SU-DHL-6 (cell line): Measurements from ENCODE around the gene FAM20C.
"Not testable (repeated sequence)": the region's sequence is repeated elsewhere in the genome, so short reads cannot be mapped to it uniquely, and the experiment has no call there.

Experiments used
- H2AFZ ChIP-seq: fragments of 200-600 bp; sonication (generic); 2 replicates; pipeline ENCODE4 v1.6.1; 2014; ENCODE audit warnings: low read depth, mild to moderate bottlenecking, moderate library complexity, mixed read lengths, antibody characterized with exemption, low read length; ENCODE audit not compliant: severe bottlenecking
- H3F3A ChIP-seq: fragments of 200-600 bp; shearing (Covaris generic); 2 replicates; pipeline ENCODE4 v1.6.0; 2016; ENCODE audit warnings: antibody characterized with exemption, mild to moderate bottlenecking; ENCODE audit not compliant: insufficient read depth
- H3K27ac ChIP-seq: fragments of 200-600 bp; sonication (generic); 2 replicates; pipeline ENCODE4 v1.5.1; 2016; ENCODE audit warnings: low read depth, mild to moderate bottlenecking, low read length, moderate library complexity, mixed read lengths
- H3K27me3 ChIP-seq: fragments of 200-600 bp; sonication (generic), shearing (Covaris generic); 2 replicates; pipeline ENCODE4 v1.6.0; 2014; ENCODE audit warnings: mild to moderate bottlenecking, low read length
- H3K36me3 ChIP-seq: fragments of 200-600 bp; sonication (generic); 2 replicates; pipeline ENCODE4 v1.6.1; 2014; ENCODE audit warnings: mild to moderate bottlenecking, low read length, mixed read lengths
- H3K4me2 ChIP-seq: fragments of 300-600, 200-600 bp; shearing (Covaris generic), sonication (generic); 2 replicates; pipeline ENCODE4 v1.6.0; 2014; ENCODE audit warnings: low read length, low read depth, mild to moderate bottlenecking; ENCODE audit not compliant: poor library complexity, severe bottlenecking
- H3K4me3 ChIP-seq: fragments of 200-600 bp; sonication (generic); 2 replicates; pipeline ENCODE4 v1.5.1; 2014; ENCODE audit warnings: antibody characterized with exemption, low read length, mild to moderate bottlenecking, mixed read lengths; ENCODE audit not compliant: insufficient read depth, poor library complexity, severe bottlenecking
- H3K79me2 ChIP-seq: fragments of 200-600 bp; sonication (generic); 2 replicates; pipeline ENCODE4 v1.6.1; 2014; ENCODE audit warnings: mild to moderate bottlenecking, low read length, moderate library complexity; ENCODE audit not compliant: insufficient read depth
- H3K9ac ChIP-seq: fragments of 200-600 bp; sonication (generic); 2 replicates; pipeline ENCODE4 v1.7.0; 2014; ENCODE audit warnings: mild to moderate bottlenecking, low read length
- H3K9me2 ChIP-seq: fragments of 200-600 bp; sonication (generic); replicated peaks from 2 replicates; pipeline ENCODE4 v1.6.1; 2014; ENCODE audit warnings: low read length; ENCODE audit not compliant: insufficient read depth
- H3K9me3 ChIP-seq: fragments of 200-600 bp; sonication (generic); 2 replicates; pipeline ENCODE4 v1.6.1; 2014; ENCODE audit warnings: low read length, mixed read lengths; ENCODE audit not compliant: insufficient read depth
- H4K20me1 ChIP-seq: fragments of 200-600 bp; sonication (generic); 2 replicates; pipeline ENCODE4 v1.6.1; 2014; ENCODE audit warnings: low read depth, mild to moderate bottlenecking, antibody characterized with exemption, low read length, moderate library complexity, mixed read lengths
- CTCF ChIP-seq: fragments of 200-600 bp; sonication (generic); IDR thresholded peaks from one replicate; pipeline ENCODE4 v1.5.1; 2017; ENCODE audit warnings: antibody characterized with exemption, mild to moderate bottlenecking, low read length, moderate library complexity; ENCODE audit not compliant: insufficient read depth, poor library complexity, severe bottlenecking
- EZH2phosphoT487 ChIP-seq: fragments of 200-600 bp; sonication (generic), shearing (Covaris generic); conservative IDR thresholded peaks from 2 replicates; pipeline ENCODE4 v1.6.1; 2018; ENCODE audit warnings: mild to moderate bottlenecking, antibody characterized with exemption, low read length, moderate library complexity, mixed read lengths

Gene FAM20C

DNA sequence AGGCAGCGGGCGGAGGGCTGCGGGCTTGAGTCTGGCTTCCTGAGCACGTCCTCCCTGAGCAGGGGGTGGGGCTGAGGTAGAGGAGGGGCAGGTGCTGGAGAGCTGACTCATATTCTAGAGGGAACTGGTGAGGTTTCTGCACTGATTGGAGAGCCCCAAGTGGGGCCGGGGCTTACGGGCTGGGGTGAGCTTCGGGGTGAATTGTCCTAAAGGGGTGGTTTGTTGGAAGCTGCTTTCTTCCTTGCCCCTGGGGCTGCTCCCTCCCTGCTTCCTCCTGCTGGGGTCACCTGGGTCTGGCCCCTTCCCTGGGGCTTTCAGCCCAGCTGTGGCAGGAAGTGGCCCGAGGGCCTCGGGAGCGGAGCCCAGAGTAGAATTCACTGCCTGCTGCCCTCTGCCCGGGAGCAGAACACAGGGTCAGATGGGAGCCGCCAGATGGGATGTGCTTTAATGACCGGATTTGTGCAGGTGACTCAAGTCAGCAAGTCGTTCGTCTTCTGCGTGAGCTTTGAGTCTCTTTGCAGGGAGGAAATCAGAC lies 48.6 kb downstream of the FAM20C start:
- H3K79me2 ChIP-seq: no peaks in the 10 kb centered on the region
- no peak overlapping the region for H3K4me2 ChIP-seq
- TF ChIP-seq CTCF (no peak), EZH2phosphoT487 (no peak)
- H3K9me2 ChIP-seq: no peaks in the 10 kb centered on the region
- H3K9me3 ChIP-seq: no peaks in the 10 kb centered on the region
- no peaks in the 10 kb centered on the region for H4K20me1 ChIP-seq
- no peak overlapping the region for H3K9ac ChIP-seq
- H2AFZ ChIP-seq: no peak overlapping the region
- no peaks in the 10 kb centered on the region for H3F3A ChIP-seq
- no peak overlapping the region for H3K4me3 ChIP-seq
- no peak overlapping the region for H3K27ac ChIP-seq
- H3K27me3 ChIP-seq: no peaks in the 10 kb centered on the region
- no peaks in the 10 kb centered on the region for H3K36me3 ChIP-seq

- no peaks in the 10 kb centered on the region for H3K79me2 ChIP-seq
- H3K27me3 ChIP-seq: no peaks in the 10 kb centered on the region
- no peak overlapping the region for H3K27ac ChIP-seq
- no peak overlapping the region for H3K9ac ChIP-seq
- no peaks in the 10 kb centered on the region for H3K9me3 ChIP-seq
- no peaks in the 10 kb centered on the region for H4K20me1 ChIP-seq
- no peaks in the 10 kb centered on the region for H3K9me2 ChIP-seq
- H3F3A ChIP-seq: no peaks in the 10 kb centered on the region
- no peak overlapping the region for H2AFZ ChIP-seq
- no peak overlapping the region for H3K4me3 ChIP-seq
- H3K36me3 ChIP-seq: no peaks in the 10 kb centered on the region
- no peak overlapping the region for H3K4me2 ChIP-seq
- TF ChIP-seq CTCF (no peak), EZH2phosphoT487 (no peak)
Measured at GRCh38 chr7:241513-241912, 49.1 kb downstream of the FAM20C start.

DNA sequence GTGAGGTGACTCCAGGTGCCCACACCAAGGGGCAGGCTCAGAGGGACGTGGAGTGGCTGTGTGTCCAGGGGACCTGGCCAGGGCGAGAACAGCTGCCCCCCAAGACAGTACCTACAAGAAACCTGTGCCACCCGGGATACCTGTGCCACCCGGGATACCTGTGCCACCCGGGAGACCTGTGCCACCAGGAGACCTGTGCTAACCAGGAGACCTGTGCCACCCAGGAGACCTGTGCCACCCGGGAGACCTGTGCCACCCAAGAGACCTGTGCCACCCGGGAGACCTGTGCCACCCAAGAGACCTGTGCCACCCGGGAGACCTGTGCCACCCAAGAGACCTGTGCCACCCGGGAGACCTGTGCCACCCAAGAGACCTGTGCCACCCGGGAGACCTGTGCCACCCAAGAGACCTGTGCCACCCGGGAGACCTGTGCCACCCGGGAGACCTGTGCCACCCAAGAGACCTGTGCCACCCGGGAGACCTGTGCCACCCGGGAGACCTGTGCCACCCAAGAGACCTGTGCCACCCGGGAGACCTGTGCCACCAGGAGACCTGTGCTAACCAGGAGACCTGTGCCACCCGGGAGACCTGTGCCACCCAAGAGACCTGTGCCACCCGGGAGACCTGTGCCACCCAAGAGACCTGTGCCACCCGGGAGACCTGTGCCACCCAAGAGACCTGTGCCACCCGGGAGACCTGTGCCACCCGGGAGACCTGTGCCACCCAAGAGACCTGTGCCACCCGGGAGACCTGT lies 50.6 kb downstream of the FAM20C start:
- not testable (repeated sequence) for H2AFZ ChIP-seq, H3K4me2 ChIP-seq, H3K9me2 ChIP-seq, H3K9me3 ChIP-seq, H3K36me3 ChIP-seq, H3K79me2 ChIP-seq, H3F3A ChIP-seq, H3K27ac ChIP-seq, H3K27me3 ChIP-seq, H4K20me1 ChIP-seq, H3K4me3 ChIP-seq, H3K9ac ChIP-seq

DNA sequence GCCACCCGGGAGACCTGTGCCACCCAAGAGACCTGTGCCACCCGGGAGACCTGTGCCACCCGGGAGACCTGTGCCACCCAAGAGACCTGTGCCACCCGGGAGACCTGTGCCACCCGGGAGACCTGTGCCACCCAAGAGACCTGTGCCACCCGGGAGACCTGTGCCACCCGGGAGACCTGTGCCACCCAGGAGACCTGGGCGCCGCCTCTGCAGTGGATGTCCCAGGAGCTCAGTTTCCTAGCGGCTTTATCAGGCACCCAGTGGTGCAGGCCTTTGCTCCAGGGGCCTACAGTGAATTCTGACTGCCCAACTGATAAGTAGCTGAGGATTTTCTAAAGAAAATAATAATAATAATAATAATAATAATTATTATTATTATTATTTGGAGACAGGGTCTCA lies 51.2 kb downstream of the FAM20C start:
- not testable (repeated sequence) for H3K9ac ChIP-seq, H3K27ac ChIP-seq, H3K27me3 ChIP-seq, H3K9me3 ChIP-seq, H3K36me3 ChIP-seq, H4K20me1 ChIP-seq, H3K4me2 ChIP-seq, H3K4me3 ChIP-seq, H2AFZ ChIP-seq, H3K9me2 ChIP-seq, H3F3A ChIP-seq, H3K79me2 ChIP-seq
